Calu3 (cell line): ENCODE results near the gene HBS1L. TPM values are rescaled to one million over a fixed set of nuclear protein-coding genes. Genes with fewer than 3 reads are reported as not detected.

Source experiments
- BruUV-seq: library from RNA; stranded (reverse); fragments of 400-500 nt; replicated peaks from 2 replicates; lab custom pipeline; 2021; lab: Mats Ljungman, UMichigan
- CTCF ChIA-PET: fragments of 300-600 bp; sonication (Branson Sonifier 250); formaldehyde crosslinking; loops from one replicate; lab custom pipeline; 2022; ENCODE audit warnings: antibody characterized with exemption; lab: Charles Lee
- DNase-seq: peaks from one replicate; pipeline ENCODE4 v3.0.0; 2022
- H3K27ac Mint-ChIP-seq: one replicate; pipeline ENCODE4 v1.8.0; 2022; ENCODE audit warnings: mixed read lengths; ENCODE audit not compliant: unreplicated experiment
- H3K27me3 Mint-ChIP-seq: one replicate; pipeline ENCODE4 v1.8.0; 2022; ENCODE audit warnings: mixed read lengths; ENCODE audit not compliant: unreplicated experiment
- H3K36me3 Mint-ChIP-seq: one replicate; pipeline ENCODE4 v1.8.0; 2022; ENCODE audit warnings: mild to moderate bottlenecking, moderate library complexity, mixed read lengths; ENCODE audit not compliant: insufficient read depth, unreplicated experiment
- H3K4me1 Mint-ChIP-seq: one replicate; pipeline ENCODE4 v1.8.0; 2022; ENCODE audit warnings: mild to moderate bottlenecking, low read depth, mixed read lengths; ENCODE audit not compliant: unreplicated experiment
- H3K4me3 Mint-ChIP-seq: one replicate; pipeline ENCODE4 v1.8.0; 2022; ENCODE audit warnings: mild to moderate bottlenecking, low read depth, moderate library complexity, mixed read lengths; ENCODE audit not compliant: unreplicated experiment
- H3K9me3 Mint-ChIP-seq: one replicate; pipeline ENCODE4 v1.8.0; 2022; ENCODE audit warnings: low read depth, mixed read lengths; ENCODE audit not compliant: unreplicated experiment
- intact Hi-C: fragments of 100-400 bp; cut with micrococcal nuclease; formaldehyde crosslinking; loops from one replicate; pipeline ENCODE4 v1.10.0; 2022; ENCODE audit not compliant: unreplicated experiment
- total RNA-seq: library from RNA; stranded (reverse); gene quantifications from 2 replicates; pipeline ENCODE4 v1.2.3, GENCODE V29; 2022
- TF ChIP-seq, protein P1 (sequence below): fragments of 200-600 bp; IDR thresholded peaks from one replicate; pipeline ENCODE4 v1.8.0; 2022; ENCODE audit warnings: antibody characterized with exemption; ENCODE audit not compliant: unreplicated experiment

Gene HBS1L
- total RNA-seq, 1 experiment from 2014 or later: 50.0 TPM

- H3K9me3 Mint-ChIP-seq: no peaks in the 10 kb centered on the region
- H3K4me1 Mint-ChIP-seq: no peaks in the 10 kb centered on the region
- DNase-seq: no peak
- H3K4me3 Mint-ChIP-seq: no peak overlapping the region
- H3K27me3 Mint-ChIP-seq: no peaks in the 10 kb centered on the region
- intact Hi-C loops: no loop called here
- TF ChIP-seq, protein P1, sequence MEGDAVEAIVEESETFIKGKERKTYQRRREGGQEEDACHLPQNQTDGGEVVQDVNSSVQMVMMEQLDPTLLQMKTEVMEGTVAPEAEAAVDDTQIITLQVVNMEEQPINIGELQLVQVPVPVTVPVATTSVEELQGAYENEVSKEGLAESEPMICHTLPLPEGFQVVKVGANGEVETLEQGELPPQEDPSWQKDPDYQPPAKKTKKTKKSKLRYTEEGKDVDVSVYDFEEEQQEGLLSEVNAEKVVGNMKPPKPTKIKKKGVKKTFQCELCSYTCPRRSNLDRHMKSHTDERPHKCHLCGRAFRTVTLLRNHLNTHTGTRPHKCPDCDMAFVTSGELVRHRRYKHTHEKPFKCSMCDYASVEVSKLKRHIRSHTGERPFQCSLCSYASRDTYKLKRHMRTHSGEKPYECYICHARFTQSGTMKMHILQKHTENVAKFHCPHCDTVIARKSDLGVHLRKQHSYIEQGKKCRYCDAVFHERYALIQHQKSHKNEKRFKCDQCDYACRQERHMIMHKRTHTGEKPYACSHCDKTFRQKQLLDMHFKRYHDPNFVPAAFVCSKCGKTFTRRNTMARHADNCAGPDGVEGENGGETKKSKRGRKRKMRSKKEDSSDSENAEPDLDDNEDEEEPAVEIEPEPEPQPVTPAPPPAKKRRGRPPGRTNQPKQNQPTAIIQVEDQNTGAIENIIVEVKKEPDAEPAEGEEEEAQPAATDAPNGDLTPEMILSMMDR: no peak
- no peak overlapping the region for H3K27ac Mint-ChIP-seq
- CTCF ChIA-PET: no interaction called here
- peaks cover 9% of the 10 kb centered on the region for H3K36me3 Mint-ChIP-seq
- no TSS peak for BruUV-seq
These were observed 73.8 kb downstream of the HBS1L start for GRCh38 chr6:134980846-134981245.

- H3K4me3 Mint-ChIP-seq: no peak overlapping the region
- intact Hi-C loops: no loop called here
- peaks cover 9% of the 10 kb centered on the region for H3K36me3 Mint-ChIP-seq
- CTCF ChIA-PET: no interaction called here
- H3K27ac Mint-ChIP-seq: no peak overlapping the region
- no peaks in the 10 kb centered on the region for H3K27me3 Mint-ChIP-seq
- H3K4me1 Mint-ChIP-seq: no peaks in the 10 kb centered on the region
- no TSS peak for BruUV-seq
- TF ChIP-seq, protein P1: no peak
- H3K9me3 Mint-ChIP-seq: no peaks in the 10 kb centered on the region
- no peak for DNase-seq
These were observed 75.5 kb downstream of the HBS1L start for GRCh38 chr6:134979142-134979541.

- Mint-ChIP-seq H3K27me3 (no peaks in the 10 kb centered on the region), H3K4me3 (no peak overlapping the region), H3K9me3 (no peaks in the 10 kb centered on the region), H3K36me3 (no peaks in the 10 kb centered on the region), H3K4me1 (no peaks in the 10 kb centered on the region), H3K27ac (no peak overlapping the region)
- DNase-seq: no peak
- TF ChIP-seq, protein P1: no peak
- no TSS peak for BruUV-seq
- CTCF ChIA-PET: no interaction called here
- intact Hi-C loops: no loop called here
These were observed 80.3 kb downstream of the HBS1L start for GRCh38 chr6:134974370-134974769.

DNA sequence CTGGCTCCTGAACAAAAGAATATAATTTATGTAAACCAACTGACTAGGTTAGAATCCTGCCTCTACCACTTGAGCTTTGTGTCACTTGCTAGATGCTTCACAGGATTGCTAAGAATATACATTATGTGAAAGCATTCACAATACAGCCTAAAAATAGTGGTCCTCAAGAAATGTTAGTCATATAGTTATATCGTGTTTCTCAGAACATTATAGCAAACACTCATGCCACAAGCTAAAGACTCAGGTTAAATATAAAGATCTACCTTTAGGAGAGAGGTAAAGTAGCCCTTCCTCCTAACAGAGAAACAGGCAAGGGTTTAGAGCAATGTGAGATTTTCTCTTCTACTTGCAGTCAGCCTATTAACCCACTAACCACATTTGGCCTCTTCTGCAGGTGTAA lies 86.9 kb downstream of the HBS1L start:
- no TSS peak for BruUV-seq
- Mint-ChIP-seq H3K36me3 (no peaks in the 10 kb centered on the region), H3K4me3 (no peak overlapping the region), H3K9me3 (no peaks in the 10 kb centered on the region), H3K4me1 (no peaks in the 10 kb centered on the region), H3K27me3 (no peaks in the 10 kb centered on the region), H3K27ac (no peak overlapping the region)
- TF ChIP-seq, protein P1: no peak
- CTCF ChIA-PET: no interaction called here
- intact Hi-C loops: no loop called here
- no peak for DNase-seq
